ENCODE measurements around the gene MSI2.

Gene MSI2

GRCh38 chr17:57502811-57503241 is 246.5 kb downstream of the MSI2 start:
- H3K36me3 ChIP-seq (ENCODE audit: control insufficient read depth, insufficient read depth, low read length) = no peaks in the 10 kb centered on the region
- H3K27ac ChIP-seq (ENCODE audit: low read length) = no peak overlapping the region
- WGBS (ENCODE audit: insufficient coverage, insufficient read length) = no CpG with 5 or more reads among the region's 2 CpGs
- no peaks in the 10 kb centered on the region for H3K9me3 ChIP-seq (ENCODE audit: control insufficient read depth, insufficient read depth, low read length)
- H3K4me3 ChIP-seq (ENCODE audit: low read length) = no peak overlapping the region
- DNase-seq (ENCODE audit: low read depth, low spot score) = no peak
- peaks cover 3% of the 10 kb centered on the region; the same call in 1 of the 2 replicates for H3K4me1 ChIP-seq (ENCODE audit: control insufficient read depth, insufficient read depth, low read length)
- no peaks in the 10 kb centered on the region for H3K27me3 ChIP-seq (ENCODE audit: control insufficient read depth, insufficient read depth, low read length)

- Histone ChIP-seq H3K4me1 (ENCODE audit: control insufficient read depth, insufficient read depth, low read length) (peaks cover 3% of the 10 kb centered on the region; the same call in 1 of the 2 replicates), H3K4me3 (ENCODE audit: low read length) (no peak overlapping the region), H3K27me3 (ENCODE audit: control insufficient read depth, insufficient read depth, low read length) (no peaks in the 10 kb centered on the region), H3K9me3 (ENCODE audit: control insufficient read depth, insufficient read depth, low read length) (no peaks in the 10 kb centered on the region), H3K36me3 (ENCODE audit: control insufficient read depth, insufficient read depth, low read length) (no peaks in the 10 kb centered on the region), H3K27ac (ENCODE audit: low read length) (no peak overlapping the region)
- no CpG with 5 or more reads among the region's 8 CpGs for WGBS (ENCODE audit: insufficient coverage, insufficient read length)
- no peak for DNase-seq (ENCODE audit: low read depth, low spot score)
Observed at GRCh38 chr17:57504208-57504607, 247.9 kb downstream of the MSI2 start.

- H3K27ac ChIP-seq (ENCODE audit: low read length) = no peak overlapping the region
- no peak for DNase-seq (ENCODE audit: low read depth, low spot score)
- WGBS (ENCODE audit: insufficient coverage, insufficient read length) = no CpG with 5 or more reads among the region's 21 CpGs
- no peak overlapping the region for H3K4me3 ChIP-seq (ENCODE audit: low read length)
- H3K4me1 ChIP-seq (ENCODE audit: control insufficient read depth, insufficient read depth, low read length) = peaks cover 3% of the 10 kb centered on the region; the same call in 1 of the 2 replicates
- H3K9me3 ChIP-seq (ENCODE audit: control insufficient read depth, insufficient read depth, low read length) = no peaks in the 10 kb centered on the region
- H3K36me3 ChIP-seq (ENCODE audit: control insufficient read depth, insufficient read depth, low read length) = no peaks in the 10 kb centered on the region
- no peaks in the 10 kb centered on the region for H3K27me3 ChIP-seq (ENCODE audit: control insufficient read depth, insufficient read depth, low read length)
Observed at GRCh38 chr17:57505841-57506773, 249.8 kb downstream of the MSI2 start.

GRCh38 chr17:57506774-57507127 is 250.4 kb downstream of the MSI2 start:
- no peak for DNase-seq (ENCODE audit: low read depth, low spot score)
- no CpG with 5 or more reads among the region's 1 CpG for WGBS (ENCODE audit: insufficient coverage, insufficient read length)
- no peaks in the 10 kb centered on the region for H3K9me3 ChIP-seq (ENCODE audit: control insufficient read depth, insufficient read depth, low read length)
- H3K27ac ChIP-seq (ENCODE audit: low read length) = no peak overlapping the region
- no peaks in the 10 kb centered on the region for H3K27me3 ChIP-seq (ENCODE audit: control insufficient read depth, insufficient read depth, low read length)
- H3K4me3 ChIP-seq (ENCODE audit: low read length) = no peak overlapping the region
- no peaks in the 10 kb centered on the region for H3K36me3 ChIP-seq (ENCODE audit: control insufficient read depth, insufficient read depth, low read length)
- H3K4me1 ChIP-seq (ENCODE audit: control insufficient read depth, insufficient read depth, low read length) = peaks cover 4% of the 10 kb centered on the region

GRCh38 chr17:57507828-57508227 is 251.5 kb downstream of the MSI2 start:
- WGBS (ENCODE audit: insufficient coverage, insufficient read length) = no CpG with 5 or more reads among the region's 8 CpGs
- H3K4me3 ChIP-seq (ENCODE audit: low read length) = no peak overlapping the region
- H3K27ac ChIP-seq (ENCODE audit: low read length) = no peak overlapping the region
- no peaks in the 10 kb centered on the region for H3K9me3 ChIP-seq (ENCODE audit: control insufficient read depth, insufficient read depth, low read length)
- DNase-seq (ENCODE audit: low read depth, low spot score) = no peak
- H3K36me3 ChIP-seq (ENCODE audit: control insufficient read depth, insufficient read depth, low read length) = no peaks in the 10 kb centered on the region
- H3K27me3 ChIP-seq (ENCODE audit: control insufficient read depth, insufficient read depth, low read length) = no peaks in the 10 kb centered on the region
- H3K4me1 ChIP-seq (ENCODE audit: control insufficient read depth, insufficient read depth, low read length) = peaks cover 4% of the 10 kb centered on the region

- Histone ChIP-seq H3K9me3 (ENCODE audit: control insufficient read depth, insufficient read depth, low read length) (no peaks in the 10 kb centered on the region), H3K27ac (ENCODE audit: low read length) (no peak overlapping the region), H3K4me3 (ENCODE audit: low read length) (no peak overlapping the region), H3K4me1 (ENCODE audit: control insufficient read depth, insufficient read depth, low read length) (peaks cover 4% of the 10 kb centered on the region), H3K36me3 (ENCODE audit: control insufficient read depth, insufficient read depth, low read length) (no peaks in the 10 kb centered on the region), H3K27me3 (ENCODE audit: control insufficient read depth, insufficient read depth, low read length) (no peaks in the 10 kb centered on the region)
- DNase-seq (ENCODE audit: low read depth, low spot score) = no peak
- WGBS (ENCODE audit: insufficient coverage, insufficient read length) = no CpG with 5 or more reads among the region's 10 CpGs
Observed at GRCh38 chr17:57508671-57509070, 252.3 kb downstream of the MSI2 start.

GRCh38 chr17:57511475-57512123 is 255.3 kb downstream of the MSI2 start:
- H3K4me1 ChIP-seq (ENCODE audit: control insufficient read depth, insufficient read depth, low read length) = peaks cover 3% of the 10 kb centered on the region
- no peaks in the 10 kb centered on the region for H3K36me3 ChIP-seq (ENCODE audit: control insufficient read depth, insufficient read depth, low read length)
- H3K27ac ChIP-seq (ENCODE audit: low read length) = no peak overlapping the region
- DNase-seq (ENCODE audit: low read depth, low spot score) = no peak
- no peak overlapping the region for H3K4me3 ChIP-seq (ENCODE audit: low read length)
- no CpG with 5 or more reads among the region's 14 CpGs for WGBS (ENCODE audit: insufficient coverage, insufficient read length)
- H3K9me3 ChIP-seq (ENCODE audit: control insufficient read depth, insufficient read depth, low read length) = no peaks in the 10 kb centered on the region
- H3K27me3 ChIP-seq (ENCODE audit: control insufficient read depth, insufficient read depth, low read length) = no peaks in the 10 kb centered on the region

- Histone ChIP-seq H3K27me3 (ENCODE audit: control insufficient read depth, insufficient read depth, low read length) (no peaks in the 10 kb centered on the region), H3K27ac (ENCODE audit: low read length) (no peak overlapping the region), H3K4me3 (ENCODE audit: low read length) (no peak overlapping the region), H3K9me3 (ENCODE audit: control insufficient read depth, insufficient read depth, low read length) (no peaks in the 10 kb centered on the region), H3K36me3 (ENCODE audit: control insufficient read depth, insufficient read depth, low read length) (no peaks in the 10 kb centered on the region), H3K4me1 (ENCODE audit: control insufficient read depth, insufficient read depth, low read length) (peaks cover 2% of the 10 kb centered on the region; the same call in 1 of the 2 replicates)
- DNase-seq (ENCODE audit: low read depth, low spot score) = no peak
- no CpG with 5 or more reads among the region's 3 CpGs for WGBS (ENCODE audit: insufficient coverage, insufficient read length)
Observed at GRCh38 chr17:57512258-57512657, 255.9 kb downstream of the MSI2 start.

GRCh38 chr17:57512691-57513090 is 256.4 kb downstream of the MSI2 start:
- no CpG with 5 or more reads among the region's 3 CpGs for WGBS (ENCODE audit: insufficient coverage, insufficient read length)
- Histone ChIP-seq H3K36me3 (ENCODE audit: control insufficient read depth, insufficient read depth, low read length) (no peaks in the 10 kb centered on the region), H3K27me3 (ENCODE audit: control insufficient read depth, insufficient read depth, low read length) (no peaks in the 10 kb centered on the region), H3K4me3 (ENCODE audit: low read length) (no peak overlapping the region), H3K4me1 (ENCODE audit: control insufficient read depth, insufficient read depth, low read length) (peaks cover 2% of the 10 kb centered on the region; the same call in 1 of the 2 replicates), H3K27ac (ENCODE audit: low read length) (no peak overlapping the region), H3K9me3 (ENCODE audit: control insufficient read depth, insufficient read depth, low read length) (no peaks in the 10 kb centered on the region)
- no peak for DNase-seq (ENCODE audit: low read depth, low spot score)

- WGBS (ENCODE audit: insufficient coverage, insufficient read length) = no CpG with 5 or more reads among the region's 4 CpGs
- Histone ChIP-seq H3K36me3 (ENCODE audit: control insufficient read depth, insufficient read depth, low read length) (no peaks in the 10 kb centered on the region), H3K27ac (ENCODE audit: low read length) (no peak overlapping the region), H3K27me3 (ENCODE audit: control insufficient read depth, insufficient read depth, low read length) (no peaks in the 10 kb centered on the region), H3K9me3 (ENCODE audit: control insufficient read depth, insufficient read depth, low read length) (no peaks in the 10 kb centered on the region), H3K4me3 (ENCODE audit: low read length) (no peak overlapping the region), H3K4me1 (ENCODE audit: control insufficient read depth, insufficient read depth, low read length) (peaks cover 2% of the 10 kb centered on the region; the same call in 1 of the 2 replicates)
- DNase-seq (ENCODE audit: low read depth, low spot score) = no peak
Observed at GRCh38 chr17:57513569-57513968, 257.2 kb downstream of the MSI2 start.
